Right ventricle myocardium superior (tissue), 1 donor: ENCODE measurements around the gene AGAP5. TPM values are rescaled to one million over a fixed set of nuclear protein-coding genes. Genes with fewer than 3 reads are reported as not detected.
A peak's percentile ranks its signal among the peaks of the same experiment; 100 is the strongest.
"Not testable (repeated sequence)": the region's sequence is repeated elsewhere in the genome, so short reads cannot be mapped to it uniquely, and the experiment has no call there.

Experiments used
- ATAC-seq: fragments of 200-7000 bp; cut with Tn5 transposase; one replicate; pipeline ENCODE4 v1.9.1; 2020; ENCODE audit warnings: mild to moderate bottlenecking; ENCODE audit not compliant: poor library complexity
- DNase-seq: peaks from one replicate; pipeline ENCODE4 v3.0.0-alpha.2; 2020
- intact Hi-C: fragments of 100-400 bp; cut with DNase I; formaldehyde crosslinking; loops from one replicate; pipeline ENCODE4 v1.11.2; 2022
- total RNA-seq: library from RNA; stranded (reverse); fragmentation: NEBNext Ultra II Directional; extraction: Animal tissue kit (Norgen Biotek cat#: 25700); gene quantifications from one replicate; pipeline ENCODE4 v1.2.1, GENCODE V29; 2021
- donor health status: DM: no; HTN: yes; CAD: no; lungs with severe emphysema.

AGAP5 gene
- total RNA-seq, 1 donor from 2014 or later = 3.5 TPM

- DNase-seq, ATAC-seq, intact Hi-C loops: not testable (repeated sequence)
Observed at GRCh38 chr10:73665581-73665980, 32.3 kb downstream of the AGAP5 start.

DNA sequence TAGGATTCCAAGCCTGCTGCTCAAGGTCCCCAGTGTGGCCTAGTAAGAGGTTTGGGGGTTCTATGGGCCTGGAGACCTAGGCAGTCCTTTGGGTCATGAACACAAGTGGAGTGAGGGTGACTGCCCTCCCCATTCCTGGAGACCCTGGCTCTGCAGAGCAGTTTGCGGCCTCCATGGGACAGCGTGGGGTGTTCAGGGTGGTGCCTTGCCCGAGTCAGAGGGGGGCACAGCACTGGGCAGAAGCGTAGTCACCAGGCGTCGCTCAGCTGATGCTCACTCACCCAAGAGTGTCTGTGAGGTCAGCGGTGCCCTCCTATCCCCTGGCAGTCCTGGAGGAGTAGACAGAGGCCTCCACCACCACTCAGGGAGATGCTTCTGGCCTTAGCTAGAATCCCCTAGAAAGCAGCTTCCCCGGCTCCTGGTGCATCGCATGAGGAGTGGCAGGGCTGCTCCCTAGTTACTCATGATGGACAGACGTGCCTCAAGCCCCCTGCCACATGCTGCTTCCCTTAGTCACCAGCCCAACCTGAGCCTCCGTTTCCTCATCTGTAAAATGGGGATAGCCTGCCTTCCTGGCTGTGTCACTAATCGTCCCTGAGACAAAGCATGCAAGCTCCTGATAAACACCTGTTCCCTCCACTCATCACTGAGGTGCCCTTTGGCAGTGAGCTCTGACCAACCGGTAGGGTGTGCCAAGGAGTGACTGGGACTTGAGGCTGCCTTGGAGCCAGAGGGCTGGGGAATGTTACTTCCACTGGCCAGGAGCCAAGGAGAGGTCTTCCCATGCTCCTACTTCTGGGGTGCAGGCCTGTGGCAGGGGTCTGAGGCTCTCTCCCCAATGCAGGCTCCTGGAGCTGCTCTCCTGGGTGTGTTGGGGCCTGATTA, 33.5 kb downstream of the AGAP5 start:
- intact Hi-C loops, DNase-seq, ATAC-seq: not testable (repeated sequence)

DNA sequence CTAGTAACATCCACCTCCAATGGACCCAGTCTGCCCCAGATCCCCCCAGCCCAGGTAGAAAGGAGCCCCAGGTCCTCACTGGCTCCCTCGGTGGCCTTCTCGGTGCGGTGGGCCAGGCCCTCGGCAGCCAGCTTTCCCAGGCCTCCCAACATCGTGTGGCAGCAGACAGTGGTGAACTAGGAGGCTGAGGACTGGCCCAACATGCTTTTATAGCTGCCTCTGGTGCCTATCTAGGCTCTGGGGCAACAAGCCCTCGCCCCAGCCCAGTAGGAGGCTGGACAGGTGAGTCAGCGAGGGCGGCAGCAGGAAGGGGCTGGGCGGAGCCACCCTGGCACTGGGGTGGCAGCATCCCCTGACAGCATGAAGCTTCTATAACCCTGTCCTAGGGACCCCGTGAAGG, 34.3 kb downstream of the AGAP5 start:
- intact Hi-C loops, DNase-seq, ATAC-seq: not testable (repeated sequence)

DNA sequence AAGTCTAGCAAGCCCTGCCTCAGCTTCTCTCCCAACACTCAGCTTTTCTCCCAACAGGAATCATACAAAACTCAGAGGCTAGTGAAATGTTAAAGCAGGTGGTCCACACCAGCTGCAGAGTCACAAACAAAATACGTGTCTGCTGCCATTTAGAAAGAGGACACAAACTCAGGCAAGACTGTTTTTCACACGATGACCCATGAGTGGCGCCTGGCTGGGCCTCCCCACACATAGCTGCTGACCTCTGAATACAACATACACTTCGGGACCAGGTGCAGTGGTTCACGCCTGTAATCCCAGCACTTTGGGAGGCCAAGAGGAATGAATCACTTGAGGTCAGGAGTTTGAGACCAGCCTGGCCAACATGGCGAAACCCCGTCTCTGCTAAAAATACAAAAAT, 35.2 kb downstream of the AGAP5 start:
- ATAC-seq, intact Hi-C loops, DNase-seq: not testable (repeated sequence)

GRCh38 chr10:73655990-73656298, 42.0 kb downstream of the AGAP5 start, which contains the start of gene SYNPO2L:
Gene SYNPO2L (minus strand): TSS chr10:73656029. CDS start chr10:73655922, 107 bp downstream.
- peak; percentile 78 for ATAC-seq
- intact Hi-C loops = loop anchor here (10.0 kb wide), 1 partner anchor 79 kb away; no protein-coding TSS in a partner anchor
- peak; percentile 70 for DNase-seq

- intact Hi-C loops = loop anchor here (10.0 kb wide), 1 partner anchor 79 kb away; no protein-coding TSS in a partner anchor
- peak; percentile 11 for ATAC-seq
Observed at GRCh38 chr10:73655257-73655989, 42.5 kb downstream of the AGAP5 start.

DNA sequence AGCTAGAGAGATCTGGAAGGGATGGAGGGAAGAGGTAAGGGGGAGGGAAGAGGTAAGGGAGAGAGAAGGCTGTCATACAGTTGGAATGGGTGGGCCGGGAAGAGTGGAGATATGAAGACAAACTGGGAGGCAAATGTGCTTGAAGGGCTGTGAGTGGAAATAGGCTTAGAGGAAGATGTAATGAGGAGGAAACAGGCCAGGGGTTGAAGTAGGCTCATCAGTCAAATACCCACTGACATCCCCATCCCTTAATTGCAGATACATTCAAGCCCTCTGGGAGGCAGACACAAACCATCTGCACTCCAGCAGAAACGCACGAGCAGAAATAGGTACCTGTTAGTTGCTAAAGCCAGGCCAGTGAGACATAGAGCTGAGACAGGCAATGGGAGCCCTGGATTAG, 44.2 kb downstream of the AGAP5 start:
- DNase-seq = no peak
- ATAC-seq = peak; percentile 7

More at GRCh38 chr10:73655257-73655989, 42.5 kb downstream of the AGAP5 start:
- DNase-seq = no peak

GRCh38 chr10:73653195-73653594, 44.7 kb downstream of the AGAP5 start:
- ATAC-seq = no peak
- intact Hi-C loops = loop anchor here (10.0 kb wide), 1 partner anchor 82 kb away; no protein-coding TSS in a partner anchor
- DNase-seq = no peak

More for the DNA sequence above, 44.2 kb downstream of the AGAP5 start:
- intact Hi-C loops = loop anchor here (10.0 kb wide), 1 partner anchor 81 kb away; no protein-coding TSS in a partner anchor

- ATAC-seq (peak; percentile 48), DNase-seq (peak; percentile 74)
- intact Hi-C loops = loop anchor here (10.0 kb wide), 1 partner anchor 84 kb away; no protein-coding TSS in a partner anchor
Observed at GRCh38 chr10:73650537-73651331, 47.2 kb downstream of the AGAP5 start.

- no peak for DNase-seq
- intact Hi-C loops = loop anchor here (10.0 kb wide), 1 partner anchor 85 kb away; no protein-coding TSS in a partner anchor
- no peak for ATAC-seq
Observed at GRCh38 chr10:73649876-73650536, 47.9 kb downstream of the AGAP5 start.

- DNase-seq = no peak
- intact Hi-C loops = no loop called here
- ATAC-seq = peak; percentile 4
Observed at GRCh38 chr10:73648975-73649829, 48.7 kb downstream of the AGAP5 start.

- intact Hi-C loops = no loop called here
- ATAC-seq = peak; percentile 1
Observed at GRCh38 chr10:73647875-73648651, 49.8 kb downstream of the AGAP5 start.

GRCh38 chr10:73647211-73647874, 50.6 kb downstream of the AGAP5 start:
- ATAC-seq (peak; percentile 6), DNase-seq (peak; percentile 76)
- intact Hi-C loops = no loop called here

More at GRCh38 chr10:73647875-73648651, 49.8 kb downstream of the AGAP5 start:
- peak; percentile 54 for DNase-seq

GRCh38 chr10:73646598-73647041, 51.3 kb downstream of the AGAP5 start:
- ATAC-seq (peak; percentile 5), DNase-seq (no peak)
- intact Hi-C loops = no loop called here

GRCh38 chr10:73645251-73645650, 52.7 kb downstream of the AGAP5 start:
- DNase-seq (no peak), ATAC-seq (no peak)
- intact Hi-C loops = no loop called here

GRCh38 chr10:73644767-73645166, 53.1 kb downstream of the AGAP5 start:
- ATAC-seq = no peak
- no peak for DNase-seq
- intact Hi-C loops = no loop called here
